Measurements from ENCODE around the gene GPR146. TPM values are rescaled to one million over a fixed set of nuclear protein-coding genes. Genes with fewer than 3 reads are reported as not detected.

The GPR146 gene
- total and polyA plus RNA-seq, 2 of the 4 experiments (the other 2 are of a cell fraction), result 2.2 to 3.4 TPM

GRCh38 chr7:1106063-1106792, 61.9 kb downstream of the GPR146 start:
- intact Hi-C loops (cut with micrococcal nuclease), result no loop called here
- Histone ChIP-seq H2AK5ac (ENCODE audit: low read depth, low read length) (no peak overlapping the region), H3K14ac (replicated peaks; ENCODE audit: low read depth, low read length) (no peak overlapping the region), H3K36me3 (ENCODE audit: control insufficient read depth, insufficient read depth, low read length) (no peaks in the 10 kb centered on the region), H3K27ac (ENCODE audit: insufficient read depth, low read length) (no peak overlapping the region), H2BK120ac (ENCODE audit: low read depth, low read length) (no peak overlapping the region), H4K91ac (ENCODE audit: insufficient read depth, low read depth, low read length) (no peak overlapping the region), H3K23ac (ENCODE audit: low read depth, low read length) (no peak overlapping the region), H3K4me1 (ENCODE audit: control insufficient read depth, insufficient read depth, low read length) (peaks cover 2% of the 10 kb centered on the region; the same call in 1 of the 2 replicates), H4K8ac (ENCODE audit: low read depth in 2 of 2, low read length in 2 of 2) (no peak overlapping the region), H3K4ac (ENCODE audit: low read depth, low read length) (no peak overlapping the region), H4K5ac (ENCODE audit: low read depth, low read length) (no peak overlapping the region), H2AFZ (replicated peaks; ENCODE audit: low read length, poor library complexity) (no peak overlapping the region), H3K79me1 (ENCODE audit: low read depth in 1 of 2, low read length in 2 of 2) (peaks cover 8 to 18% of the 10 kb centered on the region in 2 experiments; a peak in 2 of 4 replicates), H2BK15ac (ENCODE audit: low read depth, low read length) (no peak overlapping the region), H3K56ac (ENCODE audit: extremely low read depth, insufficient read depth, low read length) (no peak overlapping the region), H4K20me1 (ENCODE audit: insufficient read depth, low read length) (peaks cover 7% of the 10 kb centered on the region; the same call in 1 of the 2 replicates), H2BK5ac (ENCODE audit: low read depth, low read length, poor library complexity, severe bottlenecking) (no peak overlapping the region), H3K4me2 (ENCODE audit: low read depth, low read length) (no peak overlapping the region), H3K9ac (ENCODE audit: low read depth, low read length) (no peak overlapping the region), H3K18ac (ENCODE audit: low read depth, low read length) (no peak overlapping the region), H3K9me3 (ENCODE audit: control insufficient read depth, insufficient read depth, low read length) (no peaks in the 10 kb centered on the region), H2BK20ac (ENCODE audit: low read depth, low read length) (no peak overlapping the region), H3K9me1 (ENCODE audit: insufficient read depth, low read length) (no peaks in the 10 kb centered on the region; the same call in 1 of the 2 replicates), H3K4me3 (ENCODE audit: insufficient read depth, low read depth, low read length) (no peak overlapping the region), H2AK9ac (replicated peaks; ENCODE audit: low read depth, low read length, poor library complexity) (no peak overlapping the region), H3K27me3 (ENCODE audit: control insufficient read depth, insufficient read depth, low read length) (no peaks in the 10 kb centered on the region)
- CTCF ChIA-PET, result no interaction called here
- DNase-seq (no peak), ATAC-seq (ENCODE audit: low read depth) (no peak)
- TF ChIP-seq CEBPB (IDR thresholded peaks at IDR 0.05; ENCODE audit: low read depth, low read length) (no peak), BHLHE40 (IDR thresholded peaks at IDR 0.05; ENCODE audit: low read depth, low read length) (no peak), MAZ (IDR thresholded peaks at IDR 0.05; ENCODE audit: borderline replicate concordance, low read depth, low read length) (no peak), CHD1 (IDR thresholded peaks at IDR 0.05; ENCODE audit: low read depth, low read length) (no peak), RCOR1 (IDR thresholded peaks at IDR 0.05; ENCODE audit: insufficient replicate concordance, low read length) (no peak), MAFK (IDR thresholded peaks at IDR 0.05; ENCODE audit: low read depth, low read length) (no peak), POLR2A (IDR thresholded peaks at IDR 0.05; ENCODE audit: low read depth, low read length) (no peak), CTCF (conservative IDR thresholded peaks at IDR 0.05; ENCODE audit: low read depth, low read length) (no peak), RFX5 (IDR thresholded peaks at IDR 0.05; ENCODE audit: low read depth, low read length) (no peak), MXI1 (IDR thresholded peaks at IDR 0.05; ENCODE audit: borderline replicate concordance, low read depth, low read length) (no peak), USF2 (IDR thresholded peaks at IDR 0.05; ENCODE audit: low read depth, low read length) (no peak), RAD21 (IDR thresholded peaks at IDR 0.05; ENCODE audit: low read length) (no peak), ELK1 (IDR thresholded peaks at IDR 0.05; ENCODE audit: borderline replicate concordance, low read depth, low read length) (no peak)
- dilution Hi-C loops (cut with HindIII; ENCODE audit: low sequenced_read_pairs, unreplicated experiment), result no loop called here
- POLR2A ChIA-PET (ENCODE audit: unreplicated experiment), result no interaction called here
- no TSS peak for BruUV-seq (replicated peaks)
- WGBS, 2 experiments (ENCODE audit: extremely low coverage in 2 of 2, insufficient read length in 1 of 2), result 85% methylated on average over 20 of the region's 27 CpGs; no CpG with 5 or more reads in 1 of the 2 experiments
- in situ Hi-C loops (cut with MboI; ENCODE audit: low sequenced_read_pairs), result no loop called here
